Measurements from ENCODE around the gene VTA1.
"Not testable (repeated sequence)": the region's sequence is repeated elsewhere in the genome, so short reads cannot be mapped to it uniquely, and the experiment has no call there.

GRCh38 chr6:142229518-142230270 is 82.6 kb downstream of the VTA1 start:
- not testable (repeated sequence) for TF ChIP-seq CTCF (IDR thresholded peaks at IDR 0.05); ELF1 (IDR thresholded peaks at IDR 0.05); POLR2AphosphoS5 (IDR thresholded peaks at IDR 0.05; ENCODE audit: low read depth, low read length); TEAD4 (IDR thresholded peaks at IDR 0.05; ENCODE audit: borderline replicate concordance, insufficient read depth); REST (IDR thresholded peaks at IDR 0.05; ENCODE audit: low read depth, low read length); FOXJ3 (CRISPR knock-in tag; IDR thresholded peaks at IDR 0.05); EP300 (IDR thresholded peaks at IDR 0.05; ENCODE audit: borderline replicate concordance in 1 of 2, low read depth in 1 of 2, low read length in 1 of 2); SIN3A (IDR thresholded peaks at IDR 0.05; ENCODE audit: borderline replicate concordance, low read depth, low read length); GABPA (IDR thresholded peaks at IDR 0.05; ENCODE audit: low read depth); MAX (IDR thresholded peaks at IDR 0.05; ENCODE audit: low read depth); RFX5 (IDR thresholded peaks at IDR 0.05; ENCODE audit: low read length); ZBTB33 (IDR thresholded peaks at IDR 0.05; ENCODE audit: borderline replicate concordance, low read depth)
